GM21528 (cell line): Measurements from ENCODE around the gene ENPP6.

Experiments
- ATAC-seq: cut with Tn5 transposase; IDR thresholded peaks from one replicate; pipeline ENCODE4 v1.9.1; 2021; ENCODE audit warnings: mild to moderate bottlenecking, moderate library complexity; ENCODE audit not compliant: unreplicated experiment, low FRiP score

ENPP6 gene

GRCh38 chr4:184217634-184218033 lies at the start of gene ENPP6:
TSS of gene ENPP6 (minus strand) at chr4:184217873. CDS start at chr4:184217819, 54 bp downstream.
- no peak for ATAC-seq

- ATAC-seq: no peak
Measured at GRCh38 chr4:184267206-184267608, 49.5 kb upstream of the ENPP6 start.

DNA sequence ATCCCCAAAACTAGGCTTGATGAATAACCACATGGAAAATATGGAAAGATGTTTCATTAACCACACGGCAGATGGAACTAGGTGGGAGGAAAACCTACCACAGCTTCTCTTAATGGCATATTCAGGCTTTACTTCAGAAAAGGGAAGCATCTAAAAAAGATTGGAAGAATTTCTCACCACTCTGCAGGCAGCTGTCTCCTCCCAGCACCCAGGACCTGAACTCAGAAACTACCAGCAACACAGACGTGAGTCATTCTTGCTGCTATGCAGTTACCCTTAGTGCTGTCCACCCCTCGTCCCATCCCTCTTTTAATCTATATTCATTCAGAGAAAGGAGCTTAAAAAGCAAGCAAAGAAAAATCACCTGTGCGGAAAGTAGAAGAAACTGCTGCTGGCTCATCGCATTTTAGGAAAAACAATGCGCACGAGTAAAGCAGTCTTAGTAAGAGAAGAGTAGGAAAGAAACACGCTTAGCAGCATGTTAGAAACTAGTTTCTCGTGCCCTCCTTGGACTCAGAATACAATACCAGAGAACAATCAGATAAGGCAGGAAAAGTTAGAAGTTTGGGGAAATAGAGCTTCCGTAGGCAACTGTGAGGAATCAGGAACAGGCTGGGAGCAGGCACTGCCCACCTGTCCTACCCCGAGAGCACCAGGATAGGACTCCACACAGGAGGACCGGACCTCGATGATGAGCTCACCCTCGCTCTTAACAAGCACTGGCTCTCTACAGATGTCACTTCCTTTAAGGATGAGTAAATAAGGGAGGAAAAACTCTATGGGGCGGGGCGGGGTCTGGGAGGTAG lies 48.1 kb upstream of the ENPP6 start:
- ATAC-seq: no peak

DNA sequence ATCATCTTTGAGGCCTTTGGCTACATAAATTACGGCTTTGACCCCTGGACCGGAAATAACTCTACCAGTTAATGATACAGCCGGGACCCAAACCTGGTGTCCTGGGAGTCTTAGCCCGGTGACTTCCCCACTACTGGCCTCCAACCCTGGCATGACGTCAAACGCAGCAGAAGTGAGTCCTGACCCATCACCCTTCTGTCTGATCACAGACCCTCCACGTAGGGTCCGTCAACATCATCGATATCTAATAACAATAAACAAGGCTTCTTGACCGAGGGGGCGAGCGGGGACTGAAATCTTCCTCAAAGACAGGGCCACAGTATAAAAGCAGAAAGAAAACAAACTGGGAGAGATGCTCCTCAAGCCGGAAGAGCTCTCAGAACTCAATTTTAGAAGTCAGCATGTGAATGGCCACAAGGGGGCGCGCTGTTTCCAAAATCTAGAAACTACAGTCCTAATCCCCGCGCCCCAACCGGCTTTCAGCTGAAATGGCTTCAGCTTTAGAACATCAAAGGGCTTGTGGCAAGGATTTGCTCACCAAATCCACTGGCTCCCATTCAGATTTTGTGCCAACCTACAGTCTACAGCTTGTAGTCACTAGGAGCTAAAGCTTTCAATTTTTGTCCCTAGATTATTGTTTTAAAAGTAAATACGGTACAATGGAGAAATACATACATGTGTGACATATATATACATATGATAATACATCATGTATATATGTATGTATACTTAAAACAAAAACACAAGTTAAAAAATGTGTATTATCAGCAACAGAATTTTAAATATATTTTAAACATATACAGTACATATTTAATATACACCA lies 46.4 kb upstream of the ENPP6 start:
- ATAC-seq: peak; percentile 41

GRCh38 chr4:184263461-184263860 lies 45.8 kb upstream of the ENPP6 start:
- no peak for ATAC-seq

DNA sequence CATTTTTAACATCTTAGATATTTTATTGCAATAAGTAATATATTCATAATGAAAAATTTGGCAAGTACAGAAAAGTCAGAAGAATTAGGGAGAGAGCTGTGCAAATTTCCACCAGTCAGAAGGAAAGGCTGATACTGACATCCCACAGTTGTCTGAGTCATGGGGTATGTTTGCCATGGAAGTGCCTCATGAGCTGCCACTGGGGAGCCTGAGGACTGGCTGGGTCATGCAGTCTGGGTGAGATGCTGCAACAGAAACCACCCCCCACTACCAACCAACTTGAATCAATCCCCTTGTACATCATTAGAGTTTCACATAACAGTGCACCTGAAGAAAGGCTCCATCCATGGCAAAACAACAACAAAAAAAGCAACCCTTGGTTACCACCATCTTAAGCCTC lies 45.2 kb upstream of the ENPP6 start:
- no peak for ATAC-seq

DNA sequence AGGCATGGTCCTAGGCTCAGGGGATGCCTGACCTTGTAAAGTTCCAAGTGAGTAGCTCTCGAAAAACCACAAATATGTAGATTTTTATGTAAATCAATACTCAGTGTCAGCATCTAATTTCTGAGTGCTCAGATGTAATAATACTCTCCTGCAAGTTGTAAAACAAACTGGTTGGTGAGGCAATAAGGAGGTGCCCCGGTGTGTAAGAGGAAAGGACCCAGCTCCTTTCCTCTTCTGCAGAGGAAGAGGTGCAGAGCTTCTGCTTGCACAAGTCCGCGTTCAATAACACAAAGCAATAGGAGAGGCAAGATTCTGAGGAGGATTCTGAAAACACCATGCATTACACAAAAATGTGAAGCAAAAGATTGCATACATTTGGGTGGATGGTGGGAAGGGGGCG lies 43.6 kb upstream of the ENPP6 start:
- ATAC-seq: no peak

DNA sequence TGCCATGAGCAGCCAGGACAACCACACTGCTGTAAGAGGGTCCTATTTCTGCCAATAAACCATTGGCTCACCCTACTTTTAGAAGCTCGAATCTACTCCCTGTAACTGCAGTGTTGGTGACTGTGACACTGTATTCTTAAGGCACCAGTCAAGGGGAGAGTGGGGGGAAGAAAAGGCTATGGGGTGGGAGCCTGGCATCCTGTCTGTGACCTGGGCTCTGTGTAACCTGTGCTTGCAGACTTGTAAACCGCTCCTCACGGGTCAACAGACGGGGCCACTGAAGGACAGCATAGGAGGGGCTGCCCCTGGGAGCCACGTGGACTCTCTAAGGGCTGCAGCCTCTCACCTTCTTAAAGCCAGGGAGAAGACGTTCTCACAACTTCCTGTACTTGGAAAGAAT lies 42.2 kb upstream of the ENPP6 start:
- ATAC-seq: no peak

GRCh38 chr4:184259081-184259480 lies 41.4 kb upstream of the ENPP6 start:
- ATAC-seq: no peak

- ATAC-seq: no peak
Measured at GRCh38 chr4:184255871-184256642, 38.4 kb upstream of the ENPP6 start.

DNA sequence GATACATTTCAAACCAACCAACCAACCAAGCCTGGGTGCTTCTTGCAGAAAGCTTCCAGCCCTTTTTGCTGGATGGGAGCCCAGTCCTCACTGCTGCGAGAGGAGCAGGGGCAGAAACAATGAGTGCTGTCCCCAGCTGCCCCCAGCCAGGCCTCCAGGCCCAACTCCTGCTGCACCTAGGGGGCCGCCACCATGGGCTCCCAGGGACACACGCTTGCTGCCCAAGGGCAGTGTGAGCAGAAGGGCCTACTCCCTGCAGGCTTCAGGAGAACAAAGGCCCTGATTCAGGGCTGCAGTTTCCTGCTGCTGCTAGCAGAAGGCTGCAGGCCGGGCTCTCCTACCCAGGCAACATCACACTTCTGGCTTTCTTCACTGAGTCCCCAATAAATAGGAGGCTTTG lies 37.7 kb upstream of the ENPP6 start:
- no peak for ATAC-seq

DNA sequence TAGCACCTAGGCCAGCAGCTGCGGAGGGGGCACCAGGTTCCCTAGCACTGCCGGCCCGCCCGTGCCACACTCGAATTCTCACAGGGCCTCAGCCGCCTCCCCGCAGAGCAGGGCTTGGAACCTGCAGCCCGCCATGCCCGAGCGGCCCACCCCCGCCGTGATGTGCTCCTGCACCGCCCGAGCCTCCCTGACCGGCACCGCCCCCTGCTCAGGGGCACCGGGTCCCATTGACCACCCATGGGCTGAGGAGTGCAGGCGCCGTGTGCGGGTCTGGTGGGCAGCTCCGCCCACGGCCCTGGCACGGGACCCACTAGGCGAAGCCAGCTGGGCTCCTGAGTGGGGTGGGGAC lies 35.4 kb upstream of the ENPP6 start:
- ATAC-seq: no peak

GRCh38 chr4:184252136-184253071 lies 34.7 kb upstream of the ENPP6 start:
- ATAC-seq: no peak

DNA sequence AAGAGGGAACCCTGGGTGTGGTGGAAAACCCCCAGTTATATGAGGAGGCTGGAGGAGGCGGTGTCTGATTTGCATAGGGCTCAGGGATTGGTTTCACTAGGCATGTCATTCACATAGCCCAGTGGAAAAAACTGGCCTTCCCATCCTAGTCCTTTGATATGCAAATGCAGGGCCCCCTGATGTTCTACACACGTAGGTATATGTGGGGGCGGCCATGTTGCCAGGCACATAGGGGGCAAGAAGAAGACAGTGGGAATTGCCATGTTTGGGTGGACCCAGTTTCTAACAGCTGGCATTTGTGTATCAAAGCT lies 34.0 kb upstream of the ENPP6 start:
- no peak for ATAC-seq

DNA sequence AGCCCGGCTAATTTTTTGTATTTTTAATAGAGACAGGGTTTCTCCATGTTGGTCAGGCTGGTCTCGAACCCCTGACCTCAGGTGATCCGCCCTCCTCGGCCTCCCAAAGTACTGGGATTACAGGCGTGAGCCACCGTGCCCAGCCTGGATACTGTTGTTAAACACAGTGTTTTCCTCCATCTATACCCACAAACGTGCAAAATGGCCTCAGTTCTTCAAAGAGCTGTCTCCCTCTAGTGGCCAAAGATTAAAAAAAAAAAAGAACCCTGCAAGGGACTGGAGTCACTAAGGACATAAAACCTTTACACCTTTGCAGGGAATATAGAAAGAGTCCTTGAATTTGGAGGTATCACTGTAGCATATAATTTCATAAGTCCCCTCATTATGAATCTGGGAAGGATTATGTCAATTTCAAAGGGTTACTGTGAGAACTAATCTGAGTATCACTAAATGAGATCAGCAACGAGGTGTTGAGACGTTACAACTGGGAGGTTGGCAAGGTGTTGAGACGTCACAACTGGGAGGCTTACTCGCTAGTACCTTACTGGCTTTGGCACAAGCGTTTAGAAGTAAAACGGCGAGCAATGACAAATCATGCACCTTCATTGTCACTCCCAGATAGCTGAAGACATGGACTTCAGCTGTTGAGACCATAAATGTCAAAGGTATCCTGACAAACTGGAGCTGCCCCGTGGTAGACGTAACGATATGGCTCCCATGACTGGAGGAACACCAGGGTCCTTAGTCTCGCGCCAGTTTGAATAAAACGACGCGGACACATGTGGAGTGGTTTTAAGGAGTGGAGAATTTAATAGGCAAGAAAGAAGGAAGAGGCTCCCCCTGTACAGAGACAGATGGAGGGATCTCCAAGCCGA lies 33.4 kb upstream of the ENPP6 start:
- ATAC-seq: no peak

GRCh38 chr4:184248216-184248615 lies 30.5 kb upstream of the ENPP6 start:
- ATAC-seq: no peak

GRCh38 chr4:184247421-184247820 lies 29.7 kb upstream of the ENPP6 start:
- no peak for ATAC-seq

DNA sequence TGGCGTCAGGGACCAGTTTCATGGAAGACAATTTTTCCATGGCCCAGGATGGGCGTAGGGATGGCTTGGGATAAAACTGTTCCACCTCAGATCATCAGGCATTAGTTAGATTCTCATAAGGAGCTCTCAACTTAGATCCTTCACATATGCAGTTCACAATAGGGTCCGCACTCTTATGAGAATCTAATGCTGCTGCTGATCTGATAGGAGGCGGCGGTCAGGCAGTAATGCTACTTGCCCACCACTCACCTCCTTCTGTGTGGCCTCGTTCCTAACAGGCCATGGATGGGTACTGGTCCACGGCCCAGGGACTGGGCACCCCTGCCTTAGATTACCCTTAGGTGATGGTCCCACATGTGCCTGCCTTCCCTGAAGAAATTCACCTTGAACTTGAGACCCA lies 28.8 kb upstream of the ENPP6 start:
- no peak for ATAC-seq

DNA sequence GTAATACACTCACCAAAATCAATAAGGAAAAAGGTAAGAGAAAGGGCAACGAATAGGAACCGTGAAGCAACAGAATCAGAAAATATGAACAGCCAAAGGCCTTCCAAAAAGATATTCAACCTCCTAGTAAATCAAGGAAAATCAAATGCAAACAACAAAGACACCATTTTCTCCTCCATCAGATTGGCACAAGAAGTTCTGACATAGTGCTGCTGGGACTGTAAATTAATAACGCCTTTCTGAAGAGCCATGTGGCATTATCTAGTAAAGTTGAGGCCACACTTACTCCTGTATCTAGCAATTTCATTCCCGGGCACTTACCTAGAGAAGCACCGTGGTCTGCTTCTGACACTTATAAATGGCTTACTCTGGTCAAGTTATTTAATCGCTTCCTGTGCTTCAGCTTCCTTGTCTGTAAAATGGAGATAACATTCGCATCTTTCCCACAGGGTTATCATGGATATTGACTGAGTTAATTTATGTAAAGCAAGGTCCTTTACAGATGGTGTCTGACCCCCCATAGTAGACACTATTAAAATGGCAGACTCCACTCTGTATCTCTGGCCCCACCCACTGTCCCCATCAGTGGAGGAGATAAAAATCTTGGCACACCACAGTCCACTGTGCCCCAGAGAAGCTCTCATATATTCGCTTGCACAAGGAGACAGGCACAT lies 20.5 kb upstream of the ENPP6 start:
- ATAC-seq: no peak
